CD4-positive, alpha-beta T cell treated with Interleukin-10 for 1 hour (primary cell): Measurements from ENCODE around the gene AP3B1.
"Not testable (repeated sequence)": the region's sequence is repeated elsewhere in the genome, so short reads cannot be mapped to it uniquely, and the experiment has no call there.

ENCODE experiments used
- DNase-seq: peaks from one replicate; pipeline ENCODE4 v3.0.0-alpha.2; 2020

The AP3B1 gene

GRCh38 chr5:78237911-78238310, 56.6 kb downstream of the AP3B1 start:
- DNase-seq = no peak

GRCh38 chr5:78236046-78236445, 58.5 kb downstream of the AP3B1 start:
- DNase-seq = no peak

GRCh38 chr5:78235289-78235688, 59.2 kb downstream of the AP3B1 start:
- DNase-seq = no peak

GRCh38 chr5:78234804-78235203, 59.7 kb downstream of the AP3B1 start:
- no peak for DNase-seq

GRCh38 chr5:78232163-78232562, 62.3 kb downstream of the AP3B1 start:
- DNase-seq = no peak

- DNase-seq = no peak
These were observed 70.1 kb downstream of the AP3B1 start for GRCh38 chr5:78224358-78224757.

GRCh38 chr5:78221964-78222451, 72.5 kb downstream of the AP3B1 start:
- DNase-seq = peak; percentile 10

GRCh38 chr5:78221467-78221866, 73.0 kb downstream of the AP3B1 start:
- DNase-seq = no peak

GRCh38 chr5:78215972-78216371, 78.5 kb downstream of the AP3B1 start:
- no peak for DNase-seq

- DNase-seq = no peak
These were observed 78.9 kb downstream of the AP3B1 start for GRCh38 chr5:78215565-78215964.

GRCh38 chr5:78213799-78214198, 80.7 kb downstream of the AP3B1 start:
- no peak for DNase-seq

- no peak for DNase-seq
These were observed 83.4 kb downstream of the AP3B1 start for GRCh38 chr5:78211052-78211451.

GRCh38 chr5:78204241-78204640, 90.3 kb downstream of the AP3B1 start:
- no peak for DNase-seq

- DNase-seq = no peak
These were observed 90.7 kb downstream of the AP3B1 start for GRCh38 chr5:78203815-78204214.

GRCh38 chr5:78190402-78190801, 104.1 kb downstream of the AP3B1 start:
- no peak for DNase-seq

GRCh38 chr5:78188681-78189080, 105.8 kb downstream of the AP3B1 start:
- DNase-seq = not testable (repeated sequence)

- no peak for DNase-seq
These were observed 107.3 kb downstream of the AP3B1 start for GRCh38 chr5:78187172-78187571.

- DNase-seq = no peak
These were observed 111.7 kb downstream of the AP3B1 start for GRCh38 chr5:78182838-78183237.

GRCh38 chr5:78178356-78178755, 116.1 kb downstream of the AP3B1 start:
- DNase-seq = no peak

GRCh38 chr5:78170335-78170734, 124.2 kb downstream of the AP3B1 start:
- DNase-seq = not testable (repeated sequence)

- peak; percentile 41 for DNase-seq
These were observed 132.1 kb downstream of the AP3B1 start for GRCh38 chr5:78162253-78162862.

- no peak for DNase-seq
These were observed 137.5 kb downstream of the AP3B1 start for GRCh38 chr5:78157001-78157400.

GRCh38 chr5:78151594-78152271, 142.8 kb downstream of the AP3B1 start:
- no peak for DNase-seq

- no peak for DNase-seq
These were observed 157.2 kb downstream of the AP3B1 start for GRCh38 chr5:78137290-78137689.

GRCh38 chr5:78133423-78133822, 161.1 kb downstream of the AP3B1 start:
- DNase-seq = no peak
